Fibroblast of mammary gland (primary cell): ENCODE results near the gene MED13L.

Source experiments
- DNase-seq: peaks from one replicate; pipeline ENCODE4 v3.0.0-alpha.2; 2010; ENCODE audit warnings: low read depth
- H3K4me3 ChIP-seq: 2 replicates; pipeline ENCODE4 v1.5.1; 2011; ENCODE audit warnings: low read depth, mild to moderate bottlenecking, low read length, moderate library complexity; ENCODE audit not compliant: control insufficient read depth
- TF ChIP-seq, protein P1 (sequence below): conservative IDR thresholded peaks from 2 replicates; pipeline ENCODE4 v1.5.1; 2011; ENCODE audit warnings: low read depth, low read length, inconsistent platforms; ENCODE audit not compliant: control insufficient read depth, insufficient read depth

MED13L gene

DNA sequence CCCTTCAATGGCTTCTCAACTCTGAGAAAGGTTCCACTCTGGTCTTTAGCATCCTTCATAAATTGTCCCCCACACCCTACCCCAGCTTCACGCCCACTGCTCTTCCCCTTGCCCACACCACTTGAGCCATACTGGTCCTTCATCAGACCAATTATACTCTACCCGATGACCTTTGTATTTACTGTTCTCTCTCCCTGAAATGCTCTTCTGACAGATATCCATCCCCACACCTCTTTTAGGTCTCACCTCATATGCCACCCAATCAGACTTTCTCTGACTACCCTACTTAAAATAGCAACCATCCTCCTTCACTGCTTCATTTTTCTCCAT is 135.7 kb downstream of the MED13L start:
- no peak overlapping the region for H3K4me3 ChIP-seq
- no peak for DNase-seq
- TF ChIP-seq, protein P1, sequence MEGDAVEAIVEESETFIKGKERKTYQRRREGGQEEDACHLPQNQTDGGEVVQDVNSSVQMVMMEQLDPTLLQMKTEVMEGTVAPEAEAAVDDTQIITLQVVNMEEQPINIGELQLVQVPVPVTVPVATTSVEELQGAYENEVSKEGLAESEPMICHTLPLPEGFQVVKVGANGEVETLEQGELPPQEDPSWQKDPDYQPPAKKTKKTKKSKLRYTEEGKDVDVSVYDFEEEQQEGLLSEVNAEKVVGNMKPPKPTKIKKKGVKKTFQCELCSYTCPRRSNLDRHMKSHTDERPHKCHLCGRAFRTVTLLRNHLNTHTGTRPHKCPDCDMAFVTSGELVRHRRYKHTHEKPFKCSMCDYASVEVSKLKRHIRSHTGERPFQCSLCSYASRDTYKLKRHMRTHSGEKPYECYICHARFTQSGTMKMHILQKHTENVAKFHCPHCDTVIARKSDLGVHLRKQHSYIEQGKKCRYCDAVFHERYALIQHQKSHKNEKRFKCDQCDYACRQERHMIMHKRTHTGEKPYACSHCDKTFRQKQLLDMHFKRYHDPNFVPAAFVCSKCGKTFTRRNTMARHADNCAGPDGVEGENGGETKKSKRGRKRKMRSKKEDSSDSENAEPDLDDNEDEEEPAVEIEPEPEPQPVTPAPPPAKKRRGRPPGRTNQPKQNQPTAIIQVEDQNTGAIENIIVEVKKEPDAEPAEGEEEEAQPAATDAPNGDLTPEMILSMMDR: no peak

DNA sequence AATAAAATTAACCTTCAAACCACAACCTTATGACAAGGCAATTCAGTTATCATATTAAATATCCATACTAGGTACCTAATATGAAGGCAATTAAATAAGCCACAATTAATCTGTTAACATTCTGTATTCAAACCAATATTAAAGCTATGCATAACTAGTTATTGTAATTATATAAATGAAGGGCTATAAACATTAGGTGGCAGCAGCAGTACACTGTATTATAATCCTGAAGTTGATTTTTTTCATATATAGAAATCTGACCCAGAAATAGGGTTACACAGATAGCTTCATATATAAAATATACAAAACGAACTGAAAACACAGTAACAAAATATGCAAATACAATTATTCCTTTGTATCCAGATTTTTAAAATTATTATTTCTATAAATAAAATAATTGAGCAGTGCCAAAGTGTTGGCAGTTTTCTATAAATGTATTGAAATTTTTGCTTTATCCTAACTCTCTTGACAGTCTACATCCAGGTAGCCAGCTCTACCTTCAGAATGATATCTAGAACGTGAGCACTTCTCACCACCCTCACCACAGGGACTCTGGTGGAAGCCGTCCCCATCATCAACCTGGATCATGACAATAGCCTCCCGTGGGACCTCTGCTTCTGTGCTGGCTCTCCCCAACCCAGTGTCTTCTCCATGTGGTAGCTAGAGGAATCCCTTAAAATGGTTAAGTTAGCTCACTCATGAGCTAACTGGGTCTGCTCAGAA is 136.2 kb downstream of the MED13L start:
- H3K4me3 ChIP-seq: no peak overlapping the region
- no peak for DNase-seq
- TF ChIP-seq, protein P1: peak; percentile 15

DNA sequence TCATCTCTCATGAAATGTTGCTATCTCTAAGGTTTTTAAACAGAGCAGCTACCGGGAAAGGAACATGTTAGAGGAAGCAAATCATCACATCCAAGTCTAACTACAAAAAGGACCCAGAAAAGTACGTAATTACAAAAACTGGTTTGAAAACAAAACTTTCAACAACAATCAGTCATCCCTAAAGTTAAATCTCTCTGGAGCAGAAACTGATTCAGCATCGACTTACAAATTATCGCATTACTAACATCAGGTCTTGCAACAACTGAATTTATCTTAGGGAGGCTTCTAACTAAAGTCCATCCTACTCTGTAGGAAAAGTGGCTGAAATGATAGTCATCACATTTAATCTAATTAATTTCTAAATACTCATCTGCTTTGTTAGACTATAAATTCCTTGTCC is 137.0 kb downstream of the MED13L start:
- H3K4me3 ChIP-seq: no peak overlapping the region
- TF ChIP-seq, protein P1: no peak
- DNase-seq: peak; percentile 62

DNA sequence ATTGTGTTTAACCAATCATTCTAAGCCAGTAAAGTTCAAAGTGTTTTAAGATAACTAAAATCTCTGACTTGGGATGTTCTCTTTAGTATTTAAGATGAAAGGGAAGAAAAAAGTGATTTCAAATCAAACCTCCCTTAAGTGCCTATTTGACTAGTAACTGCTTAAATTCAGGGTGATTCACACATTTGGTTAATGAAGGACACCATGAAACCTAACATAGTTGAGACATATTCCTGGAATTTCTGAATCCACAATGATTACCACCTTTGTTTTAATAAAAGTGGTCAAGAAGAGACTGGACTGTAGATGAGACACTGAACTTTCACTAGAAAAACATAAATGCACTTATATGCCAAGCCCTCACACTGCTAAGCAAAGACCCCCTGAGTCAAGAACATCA is 138.7 kb downstream of the MED13L start:
- peak; percentile 30 for DNase-seq
- TF ChIP-seq, protein P1: no peak
- no peak overlapping the region for H3K4me3 ChIP-seq

DNA sequence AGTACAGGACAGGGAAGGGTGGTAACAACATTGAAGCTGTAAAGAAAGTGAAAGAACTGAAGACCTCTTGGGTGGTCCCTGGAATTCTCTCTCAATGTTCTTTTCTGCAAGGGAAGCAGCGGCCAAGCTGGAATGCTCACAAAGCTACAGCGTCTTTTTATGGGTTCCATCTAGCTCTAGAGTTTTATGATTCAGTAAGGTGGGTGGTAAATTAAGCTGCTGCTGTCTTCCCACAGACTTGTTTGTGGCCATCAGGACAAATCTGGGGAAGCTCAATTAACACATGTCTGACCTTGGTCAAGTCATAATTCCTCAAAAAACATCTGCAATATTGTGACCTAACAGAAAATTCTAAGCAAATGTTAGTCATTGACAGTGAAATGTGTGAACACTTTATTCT is 139.1 kb downstream of the MED13L start:
- DNase-seq: peak; percentile 57
- H3K4me3 ChIP-seq: no peak overlapping the region
- TF ChIP-seq, protein P1: no peak

DNA sequence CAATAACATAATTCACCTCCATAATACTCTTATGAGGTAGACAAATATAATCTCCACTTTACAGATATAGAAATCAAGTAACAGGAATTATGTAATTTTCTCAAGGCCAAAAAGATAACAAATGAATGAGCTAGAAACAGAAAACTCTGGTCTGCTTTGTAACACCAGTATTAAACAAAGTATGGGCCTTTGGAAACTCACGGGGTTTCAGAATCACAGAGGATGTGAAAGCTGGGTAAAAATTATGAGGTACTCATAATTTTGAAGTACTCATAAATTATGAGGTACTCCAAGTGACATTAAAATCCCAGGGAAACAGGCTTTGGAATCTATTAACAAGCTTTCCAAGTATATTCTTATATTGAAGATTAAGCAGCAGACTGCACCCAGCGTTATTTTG is 140.2 kb downstream of the MED13L start:
- DNase-seq: no peak
- H3K4me3 ChIP-seq: no peak overlapping the region
- TF ChIP-seq, protein P1: no peak

DNA sequence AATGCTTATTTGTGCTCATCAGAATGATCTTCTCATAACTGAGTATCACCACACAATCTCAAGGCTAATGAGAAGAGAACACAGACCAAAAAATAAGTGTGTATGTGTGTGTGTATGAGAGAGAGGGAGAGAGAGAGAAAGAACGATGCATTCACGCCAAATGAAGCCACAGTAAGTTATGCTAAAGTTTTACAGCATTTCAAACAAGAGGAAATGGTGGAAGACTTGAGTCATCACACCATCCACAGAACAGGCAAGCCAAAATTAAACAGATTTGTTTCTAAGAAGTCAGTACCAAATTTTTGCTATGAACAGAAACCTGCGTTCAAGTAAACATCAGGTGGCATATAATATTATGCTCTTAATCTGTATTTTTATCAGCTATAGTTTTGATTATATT is 141.2 kb downstream of the MED13L start:
- TF ChIP-seq, protein P1: no peak
- peak; percentile 67 for DNase-seq

More for the DNA sequence above, 141.2 kb downstream of the MED13L start:
- H3K4me3 ChIP-seq: no peak overlapping the region
